WTC11 (cell line): ENCODE measurements around the gene C1orf159. TPM values are rescaled to one million over a fixed set of nuclear protein-coding genes. Genes with fewer than 3 reads are reported as not detected.

Experiments used
- ATAC-seq: fragments of 200-7000 bp; cut with Tn5 transposase; 2 replicates; pipeline ENCODE4 v1.10.0; 2021; ENCODE audit warnings: mild to moderate bottlenecking, moderate library complexity
- CTCF ChIA-PET: fragments of 300-600 bp; sonication (Branson Sonifier 250); formaldehyde crosslinking; loops from one replicate; lab custom pipeline; 2021; ENCODE audit warnings: antibody characterized with exemption; lab: Charles Lee
- POLR2A ChIA-PET: fragments of 350-600 bp; sonication (Branson Sonifier 250); formaldehyde crosslinking; loops from one replicate; lab custom pipeline; 2021; ENCODE audit warnings: antibody characterized with exemption; lab: Charles Lee
- DNase-seq: peaks from one replicate; pipeline ENCODE4 v3.0.0; 2021; ENCODE audit warnings: low spot score
- H3K27ac Mint-ChIP-seq: 2 replicates; pipeline ENCODE4 v1.8.0; 2021; ENCODE audit warnings: mixed read lengths
- H3K27me3 Mint-ChIP-seq: 2 replicates; pipeline ENCODE4 v1.8.0; 2021; ENCODE audit warnings: low read depth, mild to moderate bottlenecking, moderate library complexity, mixed read lengths
- H3K36me3 Mint-ChIP-seq: 2 replicates; pipeline ENCODE4 v1.8.0; 2021; ENCODE audit warnings: mixed read lengths
- H3K4me1 Mint-ChIP-seq: 2 replicates; pipeline ENCODE4 v1.8.0; 2022; ENCODE audit warnings: mixed read lengths
- H3K4me3 Mint-ChIP-seq: 2 replicates; pipeline ENCODE4 v1.8.0; 2021; ENCODE audit warnings: mild to moderate bottlenecking, moderate library complexity, mixed read lengths
- H3K9me3 Mint-ChIP-seq: 2 replicates; pipeline ENCODE4 v1.8.0; 2021; ENCODE audit warnings: mixed read lengths
- ATF1 ChIP-seq: sonication (generic); formaldehyde crosslinking; IDR thresholded peaks from 2 replicates; pipeline ENCODE4 v1.8.1; 2023; ENCODE audit warnings: mild to moderate bottlenecking, moderate library complexity, missing genetic modification reagents
- CREM ChIP-seq: sonication (generic); formaldehyde crosslinking; IDR thresholded peaks from 2 replicates; pipeline ENCODE4 v1.8.1; 2022; ENCODE audit warnings: mild to moderate bottlenecking, missing genetic modification reagents, moderate library complexity
- ELF4 ChIP-seq: sonication (generic); formaldehyde crosslinking; IDR thresholded peaks from 2 replicates; pipeline ENCODE4 v1.8.1; 2022; ENCODE audit warnings: low read depth, mild to moderate bottlenecking, moderate library complexity, missing genetic modification reagents
- IRF2 ChIP-seq: sonication (generic); formaldehyde crosslinking; IDR thresholded peaks from 2 replicates; pipeline ENCODE4 v1.8.0; 2022; ENCODE audit warnings: low read depth, missing genetic modification reagents, borderline replicate concordance
- JAZF1 ChIP-seq: fragments of 250-450 bp; sonication (Bioruptor Pico); IDR thresholded peaks from 2 replicates; pipeline ENCODE4 v1.9.0; 2021; ENCODE audit warnings: moderate library complexity, mild to moderate bottlenecking, inconsistent platforms
- NR2C2 ChIP-seq: sonication (generic); formaldehyde crosslinking; IDR thresholded peaks from 2 replicates; pipeline ENCODE4 v1.8.0; 2022; ENCODE audit warnings: mild to moderate bottlenecking, missing genetic modification reagents
- RELA ChIP-seq: sonication (generic); formaldehyde crosslinking; IDR thresholded peaks from 2 replicates; pipeline ENCODE4 v1.8.1; 2022; ENCODE audit warnings: missing genetic modification reagents, mild to moderate bottlenecking, borderline replicate concordance
- SMAD3 ChIP-seq: sonication (generic); formaldehyde crosslinking; IDR thresholded peaks from 2 replicates; pipeline ENCODE4 v1.8.0; 2022; ENCODE audit warnings: missing genetic modification reagents, mild to moderate bottlenecking, borderline replicate concordance
- SMAD4 ChIP-seq: sonication (generic); formaldehyde crosslinking; IDR thresholded peaks from 2 replicates; pipeline ENCODE4 v1.8.0; 2022; ENCODE audit warnings: mild to moderate bottlenecking, missing genetic modification reagents
- TEAD1 ChIP-seq: sonication (generic); formaldehyde crosslinking; IDR thresholded peaks from 2 replicates; pipeline ENCODE4 v1.8.0; 2022; ENCODE audit warnings: mild to moderate bottlenecking, missing genetic modification reagents
- TP53 ChIP-seq: sonication (generic); formaldehyde crosslinking; IDR thresholded peaks from 2 replicates; pipeline ENCODE4 v1.8.1; 2023; ENCODE audit warnings: mild to moderate bottlenecking, missing genetic modification reagents
- ZNF121 ChIP-seq: sonication (generic); formaldehyde crosslinking; IDR thresholded peaks from 2 replicates; pipeline ENCODE4 v1.8.0; 2023; ENCODE audit warnings: missing genetic modification reagents
- ZNF219 ChIP-seq: sonication (generic); formaldehyde crosslinking; IDR thresholded peaks from 2 replicates; pipeline ENCODE4 v1.8.0; 2023; ENCODE audit warnings: missing genetic modification reagents, mild to moderate bottlenecking, borderline replicate concordance
- ZNF232 ChIP-seq: sonication (generic); formaldehyde crosslinking; IDR thresholded peaks from 2 replicates; pipeline ENCODE4 v1.8.0; 2022; ENCODE audit warnings: mild to moderate bottlenecking, missing genetic modification reagents
- ZNF317 ChIP-seq: sonication (generic); formaldehyde crosslinking; IDR thresholded peaks from 2 replicates; pipeline ENCODE4 v1.8.1; 2023; ENCODE audit warnings: low read depth, mild to moderate bottlenecking, moderate library complexity, missing genetic modification reagents, borderline replicate concordance
- ZNF416 ChIP-seq: fragments of 250-450 bp; sonication (Bioruptor Pico); IDR thresholded peaks from 2 replicates; pipeline ENCODE4 v1.9.0; 2021; ENCODE audit warnings: mild to moderate bottlenecking, inconsistent platforms
- total RNA-seq: library from RNA; stranded (reverse); gene quantifications from 3 replicates; pipeline ENCODE4 v1.2.3, GENCODE V29; 2021
- TF ChIP-seq, protein P1 (sequence below): sonication (generic); formaldehyde crosslinking; IDR thresholded peaks from 2 replicates; pipeline ENCODE4 v1.8.1; 2022; ENCODE audit warnings: missing genetic modification reagents, borderline replicate concordance
- TF ChIP-seq, protein P2 (sequence below): sonication (generic); formaldehyde crosslinking; IDR thresholded peaks from 2 replicates; pipeline ENCODE4 v1.8.0; 2022; ENCODE audit warnings: mild to moderate bottlenecking, missing genetic modification reagents
- TF ChIP-seq, protein P3 (sequence below): fragments of 250-450 bp; sonication (Bioruptor Pico); IDR thresholded peaks from 2 replicates; pipeline ENCODE4 v1.8.0; 2021; ENCODE audit warnings: mild to moderate bottlenecking
- TF ChIP-seq, protein P4 (sequence below): sonication (generic); formaldehyde crosslinking; IDR thresholded peaks from 2 replicates; pipeline ENCODE4 v1.8.0; 2022; ENCODE audit warnings: mild to moderate bottlenecking, missing genetic modification reagents
- TF ChIP-seq, protein P5 (sequence below): sonication (generic); formaldehyde crosslinking; IDR thresholded peaks from 2 replicates; pipeline ENCODE4 v1.8.1; 2022; ENCODE audit warnings: low read depth, missing genetic modification reagents, borderline replicate concordance
- TF ChIP-seq, protein P6 (sequence below): sonication (generic); formaldehyde crosslinking; IDR thresholded peaks from 2 replicates; pipeline ENCODE4 v1.8.0; 2022; ENCODE audit warnings: mild to moderate bottlenecking, missing genetic modification reagents
- TF ChIP-seq, protein P7 (sequence below): sonication (generic); formaldehyde crosslinking; IDR thresholded peaks from 2 replicates; pipeline ENCODE4 v1.8.1; 2022; ENCODE audit warnings: mild to moderate bottlenecking, moderate library complexity, missing genetic modification reagents

Gene C1orf159
- total RNA-seq, 1 experiment from 2014 or later = 17.8 TPM

DNA sequence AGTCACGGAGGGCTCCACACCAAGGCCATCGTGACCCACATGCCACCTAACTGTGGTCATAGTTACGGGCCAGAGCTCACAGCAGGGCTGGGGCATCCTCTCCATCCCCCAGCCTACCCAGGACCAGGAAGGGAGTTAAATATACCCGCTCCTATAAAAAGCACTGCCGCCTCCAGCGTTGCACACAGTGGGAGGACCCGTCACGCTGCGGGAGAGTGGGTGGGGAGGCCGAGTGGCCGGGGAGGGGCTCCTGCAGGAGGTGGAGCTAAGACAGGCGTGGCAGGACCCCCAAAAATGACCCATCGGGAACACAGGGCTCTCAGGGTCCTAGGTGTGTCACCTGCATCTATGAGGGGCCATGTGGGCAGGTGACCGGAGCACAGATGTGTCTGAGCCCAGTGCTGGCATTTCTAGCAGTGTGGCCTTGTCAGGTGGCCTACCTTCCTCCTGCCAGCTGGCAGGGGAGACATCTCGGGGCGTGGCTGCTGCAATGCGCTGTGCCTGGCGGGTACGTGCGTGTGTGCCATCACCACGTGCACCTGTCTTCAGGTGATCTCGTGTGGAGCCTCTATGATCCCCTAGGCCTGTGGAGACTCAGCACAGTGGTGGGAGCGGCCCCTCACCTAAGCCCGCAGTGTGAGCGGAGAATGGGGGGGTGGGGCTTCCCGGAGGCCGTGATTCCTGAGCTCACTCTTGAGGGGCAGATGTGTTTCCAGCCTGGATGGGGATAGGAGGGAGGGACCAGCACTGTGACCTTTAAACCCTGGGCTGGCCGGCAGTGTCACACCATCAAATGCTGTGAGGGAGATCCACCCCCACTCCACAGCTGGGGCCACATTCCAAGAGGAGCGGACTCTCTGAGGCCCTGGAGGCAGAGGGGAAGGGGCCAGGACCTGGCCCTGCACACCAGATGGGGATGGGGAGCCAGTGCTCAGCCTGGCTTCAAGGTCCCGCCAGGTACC lies 78.2 kb downstream of the C1orf159 start:
- TF ChIP-seq, protein P1, sequence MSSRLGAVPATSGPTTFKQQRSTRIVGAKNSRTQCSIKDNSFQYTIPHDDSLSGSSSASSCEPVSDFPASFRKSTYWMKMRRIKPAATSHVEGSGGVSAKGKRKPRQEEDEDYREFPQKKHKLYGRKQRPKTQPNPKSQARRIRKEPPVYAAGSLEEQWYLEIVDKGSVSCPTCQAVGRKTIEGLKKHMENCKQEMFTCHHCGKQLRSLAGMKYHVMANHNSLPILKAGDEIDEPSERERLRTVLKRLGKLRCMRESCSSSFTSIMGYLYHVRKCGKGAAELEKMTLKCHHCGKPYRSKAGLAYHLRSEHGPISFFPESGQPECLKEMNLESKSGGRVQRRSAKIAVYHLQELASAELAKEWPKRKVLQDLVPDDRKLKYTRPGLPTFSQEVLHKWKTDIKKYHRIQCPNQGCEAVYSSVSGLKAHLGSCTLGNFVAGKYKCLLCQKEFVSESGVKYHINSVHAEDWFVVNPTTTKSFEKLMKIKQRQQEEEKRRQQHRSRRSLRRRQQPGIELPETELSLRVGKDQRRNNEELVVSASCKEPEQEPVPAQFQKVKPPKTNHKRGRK = no peak
- no peak for TF ChIP-seq ZNF219 (CRISPR knock-in tag)
- TF ChIP-seq, protein P2, sequence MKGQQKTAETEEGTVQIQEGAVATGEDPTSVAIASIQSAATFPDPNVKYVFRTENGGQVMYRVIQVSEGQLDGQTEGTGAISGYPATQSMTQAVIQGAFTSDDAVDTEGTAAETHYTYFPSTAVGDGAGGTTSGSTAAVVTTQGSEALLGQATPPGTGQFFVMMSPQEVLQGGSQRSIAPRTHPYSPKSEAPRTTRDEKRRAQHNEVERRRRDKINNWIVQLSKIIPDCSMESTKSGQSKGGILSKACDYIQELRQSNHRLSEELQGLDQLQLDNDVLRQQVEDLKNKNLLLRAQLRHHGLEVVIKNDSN = no peak
- TF ChIP-seq SMAD4 (CRISPR knock-in tag) = no peak
- TF ChIP-seq, protein P3, sequence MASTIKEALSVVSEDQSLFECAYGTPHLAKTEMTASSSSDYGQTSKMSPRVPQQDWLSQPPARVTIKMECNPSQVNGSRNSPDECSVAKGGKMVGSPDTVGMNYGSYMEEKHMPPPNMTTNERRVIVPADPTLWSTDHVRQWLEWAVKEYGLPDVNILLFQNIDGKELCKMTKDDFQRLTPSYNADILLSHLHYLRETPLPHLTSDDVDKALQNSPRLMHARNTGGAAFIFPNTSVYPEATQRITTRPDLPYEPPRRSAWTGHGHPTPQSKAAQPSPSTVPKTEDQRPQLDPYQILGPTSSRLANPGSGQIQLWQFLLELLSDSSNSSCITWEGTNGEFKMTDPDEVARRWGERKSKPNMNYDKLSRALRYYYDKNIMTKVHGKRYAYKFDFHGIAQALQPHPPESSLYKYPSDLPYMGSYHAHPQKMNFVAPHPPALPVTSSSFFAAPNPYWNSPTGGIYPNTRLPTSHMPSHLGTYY (CRISPR knock-in tag) = no peak
- no peak for TF ChIP-seq IRF2 (CRISPR knock-in tag)
- no peak for TF ChIP-seq TEAD1 (CRISPR knock-in tag)
- TF ChIP-seq, protein P4, sequence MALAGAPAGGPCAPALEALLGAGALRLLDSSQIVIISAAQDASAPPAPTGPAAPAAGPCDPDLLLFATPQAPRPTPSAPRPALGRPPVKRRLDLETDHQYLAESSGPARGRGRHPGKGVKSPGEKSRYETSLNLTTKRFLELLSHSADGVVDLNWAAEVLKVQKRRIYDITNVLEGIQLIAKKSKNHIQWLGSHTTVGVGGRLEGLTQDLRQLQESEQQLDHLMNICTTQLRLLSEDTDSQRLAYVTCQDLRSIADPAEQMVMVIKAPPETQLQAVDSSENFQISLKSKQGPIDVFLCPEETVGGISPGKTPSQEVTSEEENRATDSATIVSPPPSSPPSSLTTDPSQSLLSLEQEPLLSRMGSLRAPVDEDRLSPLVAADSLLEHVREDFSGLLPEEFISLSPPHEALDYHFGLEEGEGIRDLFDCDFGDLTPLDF (CRISPR knock-in tag) = no peak
- TF ChIP-seq RELA = no peak
- no peak for TF ChIP-seq CREM (CRISPR knock-in tag)
- TF ChIP-seq ZNF232 (CRISPR knock-in tag) = no peak
- no peak for TF ChIP-seq ZNF317
- TF ChIP-seq, protein P5, sequence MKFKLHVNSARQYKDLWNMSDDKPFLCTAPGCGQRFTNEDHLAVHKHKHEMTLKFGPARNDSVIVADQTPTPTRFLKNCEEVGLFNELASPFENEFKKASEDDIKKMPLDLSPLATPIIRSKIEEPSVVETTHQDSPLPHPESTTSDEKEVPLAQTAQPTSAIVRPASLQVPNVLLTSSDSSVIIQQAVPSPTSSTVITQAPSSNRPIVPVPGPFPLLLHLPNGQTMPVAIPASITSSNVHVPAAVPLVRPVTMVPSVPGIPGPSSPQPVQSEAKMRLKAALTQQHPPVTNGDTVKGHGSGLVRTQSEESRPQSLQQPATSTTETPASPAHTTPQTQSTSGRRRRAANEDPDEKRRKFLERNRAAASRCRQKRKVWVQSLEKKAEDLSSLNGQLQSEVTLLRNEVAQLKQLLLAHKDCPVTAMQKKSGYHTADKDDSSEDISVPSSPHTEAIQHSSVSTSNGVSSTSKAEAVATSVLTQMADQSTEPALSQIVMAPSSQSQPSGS (CRISPR knock-in tag) = no peak
- no peak for TF ChIP-seq ZNF416 (CRISPR knock-in tag)
- H3K4me1 Mint-ChIP-seq = peaks cover 5% of the 10 kb centered on the region
- no peak for DNase-seq
- ChIA-PET CTCF (interaction anchor here (0.7 to 4.0 kb wide), 4 partner anchors 26 to 254 kb away, joined by 3 to 35 read pairs (median 4); no protein-coding TSS in a partner anchor), POLR2A (no interaction called here)
- peaks cover 5% of the 10 kb centered on the region; the same call in 1 of the 2 replicates for H3K36me3 Mint-ChIP-seq
- ATAC-seq = no peak
- no peaks in the 10 kb centered on the region for H3K9me3 Mint-ChIP-seq
- no peak overlapping the region for H3K4me3 Mint-ChIP-seq
- peaks cover 46% of the 10 kb centered on the region for H3K27me3 Mint-ChIP-seq
- H3K27ac Mint-ChIP-seq = no peak overlapping the region

DNA sequence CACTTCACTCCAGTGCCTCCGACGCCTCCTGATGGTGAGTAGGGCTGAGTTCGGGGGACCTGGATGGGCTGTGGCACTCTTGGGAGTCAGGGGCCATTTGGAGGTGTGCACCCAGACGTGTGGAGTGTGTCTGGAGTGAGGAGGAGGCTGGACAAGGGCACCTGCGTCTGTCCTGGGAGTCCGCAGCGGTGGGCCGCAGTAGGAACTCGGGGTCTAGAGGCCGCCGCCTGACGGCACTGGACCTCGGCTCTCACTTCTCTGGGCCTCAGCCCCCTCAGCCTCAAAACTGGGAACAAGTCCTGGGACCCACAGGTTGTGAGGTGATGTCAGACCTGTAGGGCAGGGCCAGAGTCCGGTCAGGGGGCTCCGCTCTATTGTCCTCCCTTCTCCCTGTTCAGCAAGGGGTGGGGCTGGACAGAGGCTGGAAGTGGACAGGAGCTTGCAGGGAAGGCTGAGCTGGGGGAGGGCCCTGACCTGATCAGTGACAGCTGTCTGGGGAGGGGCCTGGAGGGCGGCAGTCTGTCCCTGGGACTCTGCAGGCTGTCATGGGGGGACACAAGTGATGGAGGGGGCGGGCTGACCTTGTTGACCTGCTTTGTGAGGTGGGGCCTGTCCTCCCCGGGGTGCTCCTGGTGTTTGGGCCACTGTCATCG lies 80.5 kb downstream of the C1orf159 start:
- H3K9me3 Mint-ChIP-seq = no peaks in the 10 kb centered on the region
- no peak for ATAC-seq
- no peak overlapping the region for H3K4me3 Mint-ChIP-seq
- H3K36me3 Mint-ChIP-seq = peaks cover 5% of the 10 kb centered on the region; the same call in 1 of the 2 replicates
- H3K27ac Mint-ChIP-seq = no peak overlapping the region
- DNase-seq = no peak
- no peak for TF ChIP-seq ZNF121 (CRISPR knock-in tag)
- no peak for TF ChIP-seq ZNF232 (CRISPR knock-in tag)
- no peak for TF ChIP-seq NR2C2 (CRISPR knock-in tag)
- TF ChIP-seq, protein P6, sequence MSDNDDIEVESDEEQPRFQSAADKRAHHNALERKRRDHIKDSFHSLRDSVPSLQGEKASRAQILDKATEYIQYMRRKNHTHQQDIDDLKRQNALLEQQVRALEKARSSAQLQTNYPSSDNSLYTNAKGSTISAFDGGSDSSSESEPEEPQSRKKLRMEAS (CRISPR knock-in tag) = no peak
- TF ChIP-seq ZNF416 (CRISPR knock-in tag) = no peak
- TF ChIP-seq, protein P7, sequence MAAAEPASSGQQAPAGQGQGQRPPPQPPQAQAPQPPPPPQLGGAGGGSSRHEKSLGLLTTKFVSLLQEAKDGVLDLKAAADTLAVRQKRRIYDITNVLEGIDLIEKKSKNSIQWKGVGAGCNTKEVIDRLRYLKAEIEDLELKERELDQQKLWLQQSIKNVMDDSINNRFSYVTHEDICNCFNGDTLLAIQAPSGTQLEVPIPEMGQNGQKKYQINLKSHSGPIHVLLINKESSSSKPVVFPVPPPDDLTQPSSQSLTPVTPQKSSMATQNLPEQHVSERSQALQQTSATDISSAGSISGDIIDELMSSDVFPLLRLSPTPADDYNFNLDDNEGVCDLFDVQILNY (CRISPR knock-in tag) = no peak
- no peak for TF ChIP-seq SMAD3
- TF ChIP-seq TEAD1 (CRISPR knock-in tag) = no peak
- TF ChIP-seq, protein P5 (CRISPR knock-in tag) = no peak
- TF ChIP-seq JAZF1 (CRISPR knock-in tag) = no peak
- no peak for TF ChIP-seq ELF4 (CRISPR knock-in tag)
- TF ChIP-seq TP53 (CRISPR knock-in tag) = no peak
- TF ChIP-seq ATF1 (CRISPR knock-in tag) = no peak
- TF ChIP-seq, all 79 proteins: peak for 0
- ChIA-PET CTCF (no interaction called here), POLR2A (interaction anchor here (0.6 to 1.6 kb wide), 2 partner anchors 11 to 33 kb away, joined by 3 to 4 read pairs; no protein-coding TSS in a partner anchor)
- peaks cover 14% of the 10 kb centered on the region for H3K4me1 Mint-ChIP-seq
- H3K27me3 Mint-ChIP-seq = peaks cover 52% of the 10 kb centered on the region
